ENCODE data around the gene ZSCAN10. TPM values are rescaled to one million over a fixed set of nuclear protein-coding genes. Genes with fewer than 3 reads are reported as not detected.

ZSCAN10 gene
- total RNA-seq, 1 experiment from 2014 or later: 0.76 TPM

DNA sequence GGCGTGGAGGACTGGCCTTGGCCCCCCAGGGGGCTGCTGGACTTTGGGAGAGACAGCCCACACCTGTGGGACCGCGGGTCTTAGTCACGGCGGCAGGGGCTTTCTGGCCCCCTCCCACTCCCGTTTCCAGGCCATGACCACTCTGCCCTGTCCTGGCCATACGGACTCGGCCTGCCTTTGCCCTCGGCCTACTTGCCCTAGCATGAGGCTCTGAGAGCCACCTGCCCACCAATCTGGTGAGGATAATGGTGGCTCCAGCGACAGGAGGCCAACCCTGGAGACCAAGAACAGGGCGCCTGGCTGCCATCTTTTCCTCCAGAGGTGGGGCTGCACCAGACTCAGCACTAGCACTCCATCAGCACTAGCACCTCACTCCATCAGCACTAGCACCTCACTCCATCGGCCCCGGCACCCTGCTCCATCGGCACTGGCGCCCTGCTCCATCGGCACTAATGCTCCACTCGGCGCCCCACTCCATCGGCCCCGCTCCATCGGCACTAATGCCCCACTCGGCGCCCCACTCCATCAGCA is 42.8 kb upstream of the ZSCAN10 start:
- H3K4me2 ChIP-seq (ENCODE audit: low read length): no peak overlapping the region
- H3K4me1 ChIP-seq (ENCODE audit: control insufficient read depth in 1 of 2, insufficient read depth in 2 of 2, low read length in 2 of 2): no peaks in the 10 kb centered on the region
- no peak overlapping the region for H3K9ac ChIP-seq (ENCODE audit: low read length)
- no peaks in the 10 kb centered on the region for H3K9me3 ChIP-seq (ENCODE audit: control insufficient read depth in 1 of 2, insufficient read depth in 1 of 2, low read depth in 1 of 2, low read length in 2 of 2)
- H3K4me3 ChIP-seq (replicated peaks in 1 of 2; ENCODE audit: low read depth in 1 of 2, low read length in 2 of 2): no peak overlapping the region
- DNase-seq (ENCODE audit: low read depth, low spot score) (no peak), ATAC-seq (no peak)
- H3K27me3 ChIP-seq (ENCODE audit: insufficient read depth, low read length): no peaks in the 10 kb centered on the region
- no peaks in the 10 kb centered on the region for H3K79me2 ChIP-seq (ENCODE audit: insufficient read depth, low read length)
- H3K36me3 ChIP-seq (ENCODE audit: control insufficient read depth in 1 of 2, insufficient read depth in 2 of 2, low read length in 2 of 2): peaks cover 0 to 3% of the 10 kb centered on the region in 2 experiments; a peak in 1 of 4 replicates
- CTCF ChIA-PET: no interaction called here
- intact Hi-C loops (cut with micrococcal nuclease): no loop called here
- no peak overlapping the region for H3K27ac ChIP-seq (ENCODE audit: low read depth, low read length)
- RAD21 ChIA-PET (ENCODE audit: low non-redundant PET in 1 of 2, low total read pairs in 2 of 2, uncharacterized antibody in 2 of 2, unreplicated experiment in 2 of 2): no interaction called here
- H4K20me1 ChIP-seq (ENCODE audit: insufficient read depth): no peaks in the 10 kb centered on the region
- no peaks in the 10 kb centered on the region for H3K9me2 ChIP-seq (ENCODE audit: insufficient read depth)
- no TSS peak for BruUV-seq (replicated peaks)
- POLR2A ChIA-PET: no interaction called here
- no peak overlapping the region for H2AFZ ChIP-seq (ENCODE audit: low read depth, low read length, poor library complexity, severe bottlenecking)
- TF ChIP-seq ZFX (IDR thresholded peaks at IDR 0.05) (no peak), POLR2AphosphoS5 (IDR thresholded peaks at IDR 0.05; ENCODE audit: low read depth, low read length) (no peak), SIN3A (IDR thresholded peaks at IDR 0.05; ENCODE audit: low read depth) (no peak), EZH2 (IDR thresholded peaks at IDR 0.05) (no peak), JUND (IDR thresholded peaks at IDR 0.05) (no peak)
- TF ChIP-seq, protein P1, sequence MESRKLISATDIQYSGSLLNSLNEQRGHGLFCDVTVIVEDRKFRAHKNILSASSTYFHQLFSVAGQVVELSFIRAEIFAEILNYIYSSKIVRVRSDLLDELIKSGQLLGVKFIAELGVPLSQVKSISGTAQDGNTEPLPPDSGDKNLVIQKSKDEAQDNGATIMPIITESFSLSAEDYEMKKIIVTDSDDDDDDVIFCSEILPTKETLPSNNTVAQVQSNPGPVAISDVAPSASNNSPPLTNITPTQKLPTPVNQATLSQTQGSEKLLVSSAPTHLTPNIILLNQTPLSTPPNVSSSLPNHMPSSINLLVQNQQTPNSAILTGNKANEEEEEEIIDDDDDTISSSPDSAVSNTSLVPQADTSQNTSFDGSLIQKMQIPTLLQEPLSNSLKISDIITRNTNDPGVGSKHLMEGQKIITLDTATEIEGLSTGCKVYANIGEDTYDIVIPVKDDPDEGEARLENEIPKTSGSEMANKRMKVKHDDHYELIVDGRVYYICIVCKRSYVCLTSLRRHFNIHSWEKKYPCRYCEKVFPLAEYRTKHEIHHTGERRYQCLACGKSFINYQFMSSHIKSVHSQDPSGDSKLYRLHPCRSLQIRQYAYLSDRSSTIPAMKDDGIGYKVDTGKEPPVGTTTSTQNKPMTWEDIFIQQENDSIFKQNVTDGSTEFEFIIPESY (IDR thresholded peaks at IDR 0.05; ENCODE audit: extremely low read depth, insufficient replicate concordance, low read length): no peak

Measured in HCT116 (cell line).